ELF-1 (cell line): ENCODE results near the gene ZIC1.
A peak's percentile ranks its signal among the peaks of the same experiment; 100 is the strongest.

Experiments used
- DNase-seq: peaks from one replicate; pipeline ENCODE4 v3.0.0-alpha.2; 2016; ENCODE audit warnings: low read depth, low spot score

ZIC1 gene

GRCh38 chr3:147410116-147410525 is 956 bp downstream of the ZIC1 start:
- no peak for DNase-seq

DNA sequence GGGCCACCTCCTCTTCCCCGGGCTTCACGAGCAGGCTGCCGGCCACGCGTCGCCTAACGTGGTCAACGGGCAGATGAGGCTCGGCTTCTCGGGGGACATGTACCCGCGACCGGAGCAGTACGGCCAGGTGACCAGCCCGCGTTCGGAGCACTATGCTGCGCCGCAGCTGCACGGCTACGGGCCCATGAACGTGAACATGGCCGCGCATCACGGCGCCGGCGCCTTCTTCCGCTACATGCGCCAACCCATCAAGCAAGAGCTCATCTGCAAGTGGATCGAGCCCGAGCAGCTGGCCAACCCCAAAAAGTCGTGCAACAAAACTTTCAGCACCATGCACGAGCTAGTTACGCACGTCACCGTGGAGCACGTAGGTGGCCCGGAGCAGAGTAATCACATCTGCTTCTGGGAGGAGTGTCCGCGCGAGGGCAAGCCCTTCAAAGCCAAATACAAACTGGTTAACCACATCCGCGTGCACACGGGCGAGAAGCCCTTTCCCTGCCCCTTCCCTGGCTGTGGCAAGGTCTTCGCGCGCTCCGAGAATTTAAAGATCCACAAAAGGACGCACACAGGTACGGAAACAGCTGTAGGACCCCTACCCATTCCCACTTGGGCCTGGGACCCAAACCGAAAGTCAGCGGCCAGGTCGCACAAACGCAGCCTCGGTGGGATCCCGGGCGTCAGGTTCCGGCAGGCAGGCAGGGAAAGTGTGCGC is 1.5 kb downstream of the ZIC1 start:
- DNase-seq, result peak; percentile 56

GRCh38 chr3:147411238-147411814 is 2.2 kb downstream of the ZIC1 start:
- DNase-seq, result peak; percentile 54

DNA sequence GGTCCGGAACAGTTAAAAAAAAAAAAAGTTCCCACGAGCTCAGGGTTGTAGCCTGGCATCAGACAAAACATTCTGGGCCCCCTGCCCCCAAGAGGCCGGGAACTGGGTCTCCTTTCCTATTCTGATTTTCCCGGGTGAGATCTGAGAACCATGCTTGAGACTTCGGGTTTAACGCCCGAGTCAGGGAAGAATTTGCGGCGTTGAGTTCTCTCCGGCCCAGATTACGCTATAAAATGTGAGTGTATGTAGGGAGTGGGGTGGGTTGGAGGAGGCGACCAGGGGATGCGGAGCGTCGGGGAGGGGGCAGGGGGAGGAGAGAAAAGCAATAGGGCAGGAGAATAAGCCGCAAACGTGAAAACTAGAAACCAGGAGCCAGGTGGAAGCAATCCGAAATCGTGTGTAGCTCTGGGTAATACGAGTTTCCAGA is 2.7 kb downstream of the ZIC1 start:
- DNase-seq, result no peak

GRCh38 chr3:147412261-147412916 is 3.2 kb downstream of the ZIC1 start:
- DNase-seq, result no peak

- peak; percentile 71 for DNase-seq
Observed at GRCh38 chr3:147412917-147413685, 3.9 kb downstream of the ZIC1 start.

- peak; percentile 58 for DNase-seq
Observed at GRCh38 chr3:147413686-147414389, 4.7 kb downstream of the ZIC1 start.

GRCh38 chr3:147414390-147415138 is 5.4 kb downstream of the ZIC1 start:
- DNase-seq, result no peak

GRCh38 chr3:147415286-147415685 is 6.1 kb downstream of the ZIC1 start:
- peak; percentile 19 for DNase-seq

DNA sequence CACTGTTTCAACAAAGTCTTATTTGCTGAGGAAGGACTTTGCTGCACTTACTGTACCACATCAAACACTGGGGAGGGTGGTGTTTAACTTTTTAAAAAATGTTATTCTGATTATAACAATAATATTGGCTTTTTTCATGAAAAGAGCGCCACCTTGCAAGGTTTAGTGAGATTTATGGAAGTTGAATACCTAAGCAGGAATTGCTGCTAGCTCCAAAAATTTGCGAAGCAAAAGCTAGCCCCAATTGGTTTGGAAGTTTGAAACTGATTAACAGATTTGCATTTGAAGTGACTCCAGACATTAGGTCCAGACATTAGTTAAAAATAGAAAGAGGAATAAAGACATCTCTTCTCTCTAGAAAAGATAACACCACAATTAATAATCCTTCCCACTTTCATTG is 6.7 kb downstream of the ZIC1 start:
- DNase-seq, result no peak

DNA sequence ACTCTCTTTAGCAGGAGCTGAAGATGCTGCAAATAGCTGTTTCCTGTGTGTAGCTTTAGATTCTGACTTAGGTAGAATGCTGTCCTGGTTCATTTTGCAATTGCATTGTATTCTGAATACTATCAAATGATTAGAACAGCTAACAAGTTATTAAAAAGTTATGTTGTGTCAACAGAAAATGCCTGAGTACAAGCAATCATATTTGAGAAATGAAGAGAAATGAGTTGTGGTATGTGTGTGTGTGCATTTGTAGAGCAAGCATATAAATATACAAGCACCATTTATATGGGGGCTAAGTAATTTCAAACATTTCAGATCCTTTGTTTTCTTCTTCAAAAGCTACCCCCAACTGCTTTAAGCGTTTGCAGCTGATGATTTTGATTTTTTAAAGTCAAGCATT is 7.8 kb downstream of the ZIC1 start:
- DNase-seq, result no peak

- no peak for DNase-seq
Observed at GRCh38 chr3:147417551-147418295, 8.6 kb downstream of the ZIC1 start.

DNA sequence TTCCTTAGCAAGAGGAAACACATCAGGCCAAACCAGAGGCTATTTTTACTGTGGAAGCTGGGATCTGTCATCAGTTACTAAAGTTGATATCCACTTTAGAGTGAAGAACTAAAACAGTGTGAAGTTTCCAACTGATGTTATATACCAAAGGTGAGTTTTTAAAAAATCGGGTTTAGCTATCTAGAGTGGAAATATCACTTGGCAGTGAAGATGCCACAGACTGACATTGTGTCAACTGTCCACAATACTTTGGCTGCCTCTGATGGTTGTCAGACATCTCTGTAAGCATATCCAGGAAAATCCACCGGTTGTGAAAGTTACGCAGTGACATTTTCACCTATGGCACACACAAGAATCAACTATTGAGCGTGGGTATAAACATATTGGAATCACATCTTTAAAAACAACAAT is 9.2 kb downstream of the ZIC1 start:
- DNase-seq, result no peak

DNA sequence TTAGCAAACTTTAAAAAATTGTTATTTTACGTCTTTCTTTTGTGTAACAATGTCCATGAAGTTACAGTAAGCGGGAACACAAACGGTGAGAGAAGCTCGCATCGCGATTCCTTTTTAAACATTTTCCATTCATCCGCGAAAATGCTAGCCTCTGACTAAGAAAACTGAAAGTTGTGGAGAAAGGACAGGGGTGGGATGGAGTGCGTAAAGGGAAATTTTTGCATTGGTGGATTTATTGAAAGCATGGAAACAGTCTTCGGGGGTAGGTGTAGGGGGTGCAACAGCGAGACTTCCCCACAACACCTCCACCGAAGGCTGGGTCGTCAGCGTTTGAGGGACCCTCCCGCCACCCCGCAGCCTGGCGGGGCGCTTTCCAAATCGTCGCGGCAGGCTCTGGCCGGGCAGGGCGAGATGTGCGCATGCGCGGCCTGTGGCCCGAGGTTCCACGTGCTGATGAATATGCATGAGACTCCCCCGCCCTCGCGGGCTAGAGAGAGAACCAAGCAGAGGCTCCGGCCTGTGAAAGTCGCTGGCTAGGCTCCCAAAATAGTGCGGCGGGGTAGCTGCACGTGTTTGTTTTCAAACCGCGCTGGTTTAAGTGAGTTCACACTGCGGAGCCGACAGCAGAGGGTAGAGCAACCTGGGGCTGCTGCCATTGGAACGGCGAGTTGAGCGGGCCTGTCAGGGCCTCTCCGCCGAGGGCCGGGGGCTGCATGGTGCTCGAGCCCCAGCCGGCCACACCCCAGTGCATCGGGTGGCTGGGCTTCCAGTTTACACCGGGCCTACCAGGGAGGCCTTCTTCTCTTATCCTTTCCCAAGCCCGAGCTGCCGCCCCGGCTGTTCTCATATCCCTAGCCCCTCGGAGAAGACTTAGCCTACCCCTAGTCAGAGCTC is 9.9 kb downstream of the ZIC1 start:
- peak; percentile 92 for DNase-seq

DNA sequence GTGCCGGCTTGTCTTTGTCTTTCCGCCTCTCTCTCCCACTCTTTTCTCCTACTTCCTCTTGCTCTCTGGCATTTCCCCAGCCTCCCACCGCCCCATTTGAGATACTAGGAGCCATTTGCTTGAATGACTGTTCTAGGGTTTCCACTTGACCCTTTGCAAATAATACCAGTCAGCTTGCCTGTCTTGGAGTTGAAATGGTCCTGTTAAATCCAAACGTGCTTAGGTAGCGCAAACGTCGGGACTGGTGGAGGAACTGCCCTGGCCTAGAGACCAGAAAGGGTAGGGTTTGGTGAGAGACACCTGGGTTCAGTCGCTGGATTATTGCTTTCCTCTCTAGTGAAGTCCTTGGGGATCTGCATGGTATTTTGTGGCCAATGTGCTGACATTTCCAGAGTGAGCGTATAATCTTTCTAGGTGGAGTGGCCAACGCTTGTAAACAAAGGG is 10.6 kb downstream of the ZIC1 start:
- DNase-seq, result no peak

DNA sequence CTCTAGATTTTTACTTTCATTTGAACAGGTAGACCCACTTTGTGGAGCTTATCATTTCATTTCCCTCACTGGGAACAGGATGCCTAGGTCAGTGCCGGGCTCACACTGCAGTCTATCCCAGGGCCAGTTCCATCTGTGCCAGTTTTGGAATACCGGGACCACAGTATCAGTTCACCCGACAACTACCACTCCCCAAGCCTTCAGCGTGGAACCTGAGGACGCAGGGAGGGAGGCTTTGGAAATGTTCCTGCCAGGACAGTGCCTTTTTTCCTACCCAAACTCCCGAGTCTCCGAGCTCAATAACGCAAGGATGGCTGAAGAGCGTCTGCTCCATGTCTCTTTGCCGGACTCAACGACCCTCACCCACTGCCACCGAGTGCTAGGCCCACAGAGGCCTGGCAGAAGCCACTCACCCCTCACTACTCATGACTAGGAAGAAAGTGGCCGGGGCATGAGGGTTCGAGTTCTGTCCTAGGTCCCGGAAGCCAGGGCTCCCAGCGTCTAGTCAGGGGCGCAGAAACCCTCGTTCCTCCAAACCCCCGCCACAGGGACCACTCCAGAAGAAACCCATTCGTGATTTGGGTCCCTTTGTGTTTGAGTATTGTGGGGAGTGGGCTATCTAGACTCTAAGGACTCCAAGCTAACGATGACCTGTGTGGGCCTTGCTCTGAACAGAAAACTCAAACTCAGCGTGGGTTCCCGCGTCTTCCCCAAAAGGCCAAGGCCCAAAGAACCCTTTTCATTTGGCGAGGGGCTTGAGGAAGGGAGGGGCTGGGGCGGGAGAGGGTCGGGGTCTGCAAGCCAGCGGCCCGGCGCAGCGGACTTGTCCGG is 11.4 kb downstream of the ZIC1 start:
- DNase-seq, result no peak

DNA sequence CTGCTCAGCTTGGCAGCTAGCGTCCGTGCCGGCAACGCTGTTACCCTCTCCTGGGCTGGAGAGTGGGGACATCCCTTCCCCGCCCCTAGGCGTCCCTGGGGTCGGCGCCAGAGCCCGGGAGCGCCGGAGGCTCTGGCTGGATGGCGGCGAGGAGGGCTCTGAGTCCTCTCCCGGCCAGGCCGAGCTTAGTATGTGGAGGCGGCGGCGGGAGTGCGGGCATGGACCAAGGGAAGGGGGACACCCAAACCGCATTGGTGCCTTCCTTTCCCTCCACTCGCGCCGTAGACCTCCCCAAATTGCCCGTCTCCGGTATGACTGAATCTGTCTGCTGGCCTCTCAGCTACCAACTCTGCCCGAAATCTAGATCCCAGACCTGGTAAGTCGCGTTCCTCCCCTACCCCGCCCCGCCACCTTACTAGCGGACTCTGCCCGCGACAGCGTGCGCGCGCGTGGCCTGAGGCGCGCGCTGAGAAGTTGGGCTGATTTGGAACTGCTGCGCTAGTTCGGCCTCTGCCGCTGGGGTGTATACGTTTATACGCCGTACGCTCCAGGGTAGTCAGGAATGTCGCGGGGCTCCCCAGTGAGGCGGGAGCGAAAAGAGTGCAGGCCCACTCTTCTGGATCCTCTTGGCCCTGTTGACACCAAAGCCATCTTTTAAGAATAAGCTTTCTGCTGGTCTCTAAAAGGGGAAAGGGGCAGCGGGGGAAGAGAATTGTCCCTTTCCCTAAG is 12.2 kb downstream of the ZIC1 start:
- peak; percentile 72 for DNase-seq
